IPS-18c (cell line): ENCODE results near the gene OR52D1.

ENCODE experiments used
- H3K4me3 ChIP-seq: 2 replicates; pipeline ENCODE4 v1.7.0; 2013; ENCODE audit warnings: low read depth, mild to moderate bottlenecking, low read length, moderate library complexity; ENCODE audit not compliant: insufficient read depth
- H3K9me3 ChIP-seq: one replicate; pipeline ENCODE4 v1.6.1; 2013; ENCODE audit warnings: mild to moderate bottlenecking, low read length, moderate library complexity; ENCODE audit not compliant: control insufficient read depth, insufficient read depth

OR52D1 gene

GRCh38 chr11:5507177-5507932 is 18.9 kb downstream of the OR52D1 start:
- Histone ChIP-seq H3K9me3 (no peaks in the 10 kb centered on the region), H3K4me3 (no peak overlapping the region)

DNA sequence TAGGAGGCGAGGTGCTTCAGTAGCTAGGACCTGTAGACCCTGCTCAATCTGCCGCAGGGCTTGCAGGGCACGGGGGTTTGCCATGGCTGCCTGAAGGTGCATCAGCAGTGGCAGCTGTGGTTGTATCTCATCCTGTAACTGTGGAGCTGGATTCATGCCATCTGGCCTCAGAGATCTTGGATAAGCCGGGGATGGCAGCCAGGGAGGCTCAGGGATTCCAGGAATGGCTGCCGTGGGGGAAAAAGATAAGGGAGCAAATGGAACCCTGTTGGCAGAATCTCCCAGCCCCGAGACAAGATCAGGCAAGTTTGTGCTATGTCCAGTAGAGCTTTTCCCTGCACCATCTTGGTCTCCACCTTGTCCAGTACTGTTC is 19.4 kb downstream of the OR52D1 start:
- no peak overlapping the region for H3K4me3 ChIP-seq
- no peaks in the 10 kb centered on the region for H3K9me3 ChIP-seq

DNA sequence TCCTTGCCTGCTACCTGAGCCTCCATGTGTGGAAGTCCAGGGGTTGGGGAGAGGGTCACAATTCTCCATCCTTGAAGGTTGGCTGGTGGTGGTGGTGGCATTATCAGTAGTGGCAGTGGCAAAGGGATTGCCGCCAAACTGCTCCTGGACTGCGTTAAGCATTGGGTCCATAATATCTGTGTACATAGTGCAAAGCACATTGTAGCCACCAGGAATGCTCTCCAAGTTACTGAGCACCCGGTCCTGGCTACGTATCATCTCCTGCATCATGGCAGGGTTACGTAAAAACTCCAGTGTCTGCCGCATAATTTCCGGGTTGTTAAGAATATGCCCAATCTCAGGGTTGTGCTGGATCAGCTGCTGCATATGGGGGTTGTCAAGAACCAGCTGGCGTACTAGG is 20.1 kb downstream of the OR52D1 start:
- H3K9me3 ChIP-seq = no peaks in the 10 kb centered on the region
- no peak overlapping the region for H3K4me3 ChIP-seq

GRCh38 chr11:5509803-5510202 is 21.3 kb downstream of the OR52D1 start, which contains the start of gene UBQLN3:
UBQLN3 (minus strand) TSS chr11:5509957; CDS start chr11:5509558, 399 bp downstream.
- H3K9me3 ChIP-seq = no peaks in the 10 kb centered on the region
- H3K4me3 ChIP-seq = no peak within 1 kb of the TSS

DNA sequence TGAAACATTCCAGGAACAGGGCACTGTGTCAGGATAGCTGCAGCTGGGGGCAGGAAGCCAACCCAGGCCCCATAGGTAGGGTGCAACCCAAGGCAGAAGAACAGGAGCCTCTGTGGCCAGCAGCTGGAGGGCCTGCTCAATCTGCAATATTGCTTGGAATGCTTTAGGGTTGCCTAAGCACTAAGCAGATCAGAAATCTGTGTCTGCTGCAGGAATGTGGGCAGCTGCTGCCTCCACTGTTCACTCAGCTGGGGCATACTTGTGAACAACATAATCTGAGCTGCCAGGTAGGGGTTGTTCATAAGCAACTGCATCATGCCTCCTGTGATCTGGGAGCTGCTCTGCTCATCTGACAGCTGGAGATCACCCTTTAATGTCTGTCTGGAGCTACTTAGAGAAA is 26.4 kb downstream of the OR52D1 start:
- H3K9me3 ChIP-seq = no peaks in the 10 kb centered on the region

GRCh38 chr11:5516599-5516998 is 28.1 kb downstream of the OR52D1 start, which contains the start of gene UBQLNL:
UBQLNL (minus strand) TSS chr11:5516699; CDS start chr11:5516441, 258 bp downstream.
- no peak within 1 kb of the TSS for H3K4me3 ChIP-seq
- no peaks in the 10 kb centered on the region for H3K9me3 ChIP-seq

More for the DNA sequence above, 26.4 kb downstream of the OR52D1 start:
- H3K4me3 ChIP-seq = no peak overlapping the region

GRCh38 chr11:5521540-5521939 is 33.1 kb downstream of the OR52D1 start:
- H3K9me3 ChIP-seq = no peaks in the 10 kb centered on the region
- H3K4me3 ChIP-seq = no peak overlapping the region

DNA sequence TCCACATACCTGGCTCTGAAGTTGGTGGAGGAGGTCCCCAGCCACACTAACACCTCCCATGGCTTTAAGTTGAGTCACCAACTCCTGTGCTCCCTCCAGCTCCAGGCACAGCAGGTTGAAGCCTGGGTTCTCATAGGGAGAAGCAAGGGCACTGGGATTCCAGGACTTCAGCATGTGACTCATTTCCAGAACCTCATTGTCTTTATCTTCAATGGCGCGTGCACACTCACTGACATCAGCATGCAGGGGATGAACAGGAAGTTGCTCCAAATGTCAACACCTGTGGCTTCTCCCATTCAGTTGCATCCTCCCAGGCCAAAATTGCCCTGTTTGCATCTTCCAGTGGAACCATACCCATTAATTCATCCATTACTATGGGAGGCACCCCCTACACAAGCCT is 33.8 kb downstream of the OR52D1 start:
- no peaks in the 10 kb centered on the region for H3K9me3 ChIP-seq

DNA sequence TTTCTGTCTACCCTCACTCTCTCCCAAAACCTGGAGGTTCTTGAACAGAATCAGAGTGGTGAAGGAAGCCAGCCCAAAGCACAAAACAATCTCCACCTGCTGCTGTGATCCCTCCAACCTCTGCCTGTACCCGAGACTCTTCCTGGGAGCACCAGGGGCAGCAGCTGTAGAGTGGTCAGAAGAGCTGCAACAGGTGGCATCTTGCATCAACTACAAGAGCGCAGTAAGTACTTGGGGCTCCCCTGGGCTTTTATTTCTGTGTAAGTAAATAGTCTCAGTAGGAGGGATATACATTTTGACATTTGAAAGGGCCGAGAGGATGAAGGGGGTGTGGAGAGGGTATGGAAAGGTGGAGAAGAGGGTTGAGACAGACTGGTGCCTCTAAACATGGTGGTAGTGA is 36.3 kb downstream of the OR52D1 start:
- Histone ChIP-seq H3K9me3 (no peaks in the 10 kb centered on the region), H3K4me3 (no peak overlapping the region)

More for the DNA sequence above, 33.8 kb downstream of the OR52D1 start:
- no peak overlapping the region for H3K4me3 ChIP-seq

DNA sequence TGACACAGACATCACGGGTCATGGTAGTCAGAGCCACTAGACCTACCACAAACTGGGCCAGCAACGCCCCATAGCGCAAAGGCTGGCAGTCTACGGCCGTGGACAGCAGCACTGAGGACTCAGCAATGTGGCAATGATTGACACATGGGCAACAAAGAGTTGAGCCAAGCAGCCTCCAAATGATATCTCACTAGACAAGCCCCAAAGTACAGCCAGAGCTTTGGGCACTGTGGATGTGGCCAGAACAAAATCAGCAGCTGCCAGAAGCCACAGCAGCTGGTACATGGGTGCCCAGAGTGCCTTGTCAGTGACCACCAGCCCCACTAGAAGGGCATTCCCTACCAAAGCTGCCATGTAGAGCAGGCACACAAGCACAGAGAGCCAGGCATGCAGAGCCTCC is 39.2 kb downstream of the OR52D1 start:
- Histone ChIP-seq H3K4me3 (no peak overlapping the region), H3K9me3 (no peaks in the 10 kb centered on the region)

DNA sequence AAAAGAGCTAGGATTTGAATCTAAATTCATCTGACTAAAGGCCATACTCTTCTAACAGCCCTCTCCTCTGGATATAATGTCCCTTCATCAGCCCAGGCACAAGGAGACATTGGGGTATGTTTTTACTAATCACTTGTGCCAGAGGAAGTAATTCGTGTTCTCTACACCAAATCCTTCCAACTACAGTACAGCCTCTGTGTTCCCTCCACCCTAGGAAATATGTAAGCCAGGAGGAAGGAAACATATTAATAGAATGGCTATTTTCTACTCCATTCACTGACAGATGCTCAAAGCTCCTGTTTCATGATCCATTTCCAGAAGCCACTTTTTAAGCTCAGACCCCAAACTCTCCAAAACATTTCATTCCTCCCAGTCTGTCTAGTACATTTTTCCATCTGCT is 40.0 kb downstream of the OR52D1 start:
- H3K9me3 ChIP-seq = no peaks in the 10 kb centered on the region
- H3K4me3 ChIP-seq = no peak overlapping the region

DNA sequence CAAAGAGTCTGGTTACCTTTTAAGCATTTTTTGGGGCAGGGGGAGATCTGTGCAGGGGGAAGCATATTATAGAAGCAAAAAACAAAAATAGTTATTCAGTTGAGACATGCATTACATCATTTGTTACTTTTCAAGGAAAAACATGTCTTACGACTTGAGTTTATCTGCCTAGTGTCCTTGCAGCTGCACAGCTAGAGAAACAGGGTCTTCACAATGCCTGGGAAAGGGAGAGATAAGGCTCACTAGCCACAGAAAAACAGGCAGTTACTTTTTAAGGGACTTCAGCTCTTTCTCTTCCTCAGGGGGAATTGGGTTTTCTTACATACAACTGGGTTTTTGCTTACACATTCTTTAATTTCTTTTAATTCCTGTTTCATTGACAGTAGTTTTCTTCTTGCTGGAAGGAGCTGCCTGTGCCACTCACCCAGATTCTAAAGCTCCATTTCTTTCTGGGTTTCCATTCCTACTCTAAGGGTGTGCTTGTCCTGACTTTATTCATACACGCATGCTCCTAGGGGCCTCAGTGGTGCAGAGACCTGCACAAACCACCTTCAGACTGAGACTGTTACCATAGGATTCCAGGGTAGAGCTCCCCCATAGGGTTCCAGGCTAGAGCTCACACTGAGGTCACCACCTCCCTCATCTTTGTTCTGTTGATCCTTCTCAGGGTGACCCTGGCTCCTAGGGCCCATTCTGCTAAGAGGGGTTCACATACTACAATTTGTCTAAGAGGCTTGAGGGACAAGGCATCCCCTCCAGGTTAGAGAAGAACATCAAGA is 42.8 kb downstream of the OR52D1 start:
- Histone ChIP-seq H3K4me3 (no peak overlapping the region), H3K9me3 (no peaks in the 10 kb centered on the region)

GRCh38 chr11:5534046-5534445 is 45.6 kb downstream of the OR52D1 start:
- no peaks in the 10 kb centered on the region for H3K9me3 ChIP-seq
- no peak overlapping the region for H3K4me3 ChIP-seq

GRCh38 chr11:5536482-5536881 is 48.0 kb downstream of the OR52D1 start:
- H3K4me3 ChIP-seq = no peak overlapping the region
- H3K9me3 ChIP-seq = no peaks in the 10 kb centered on the region
